ENCODE data around the gene FNDC8.
"Not testable (repeated sequence)": the region's sequence is repeated elsewhere in the genome, so short reads cannot be mapped to it uniquely, and the experiment has no call there.

The FNDC8 gene

DNA sequence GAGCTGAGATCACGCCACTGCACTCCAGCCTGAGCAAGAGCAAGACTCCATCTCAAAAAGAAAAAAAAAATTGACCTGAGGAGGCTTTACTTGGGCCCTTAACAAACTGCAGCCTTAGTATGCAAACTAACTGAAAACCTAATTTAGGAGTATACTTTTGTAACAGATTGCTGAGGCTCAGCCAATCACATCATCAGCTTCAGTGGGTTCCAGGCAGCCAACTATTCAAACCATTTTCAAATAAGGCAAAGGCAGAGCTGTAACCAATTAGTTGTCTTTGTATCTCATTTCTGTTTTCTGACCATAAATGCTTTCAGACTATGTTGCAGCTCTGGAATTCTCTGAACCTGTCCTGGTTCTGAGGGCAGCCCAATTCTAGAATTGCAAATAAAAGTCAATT is 25.7 kb upstream of the FNDC8 start:
- no peak for DNase-seq (ENCODE audit: low spot score)

- DNase-seq (ENCODE audit: low spot score): no peak
These were observed 23.6 kb upstream of the FNDC8 start for GRCh38 chr17:35097776-35098175.

DNA sequence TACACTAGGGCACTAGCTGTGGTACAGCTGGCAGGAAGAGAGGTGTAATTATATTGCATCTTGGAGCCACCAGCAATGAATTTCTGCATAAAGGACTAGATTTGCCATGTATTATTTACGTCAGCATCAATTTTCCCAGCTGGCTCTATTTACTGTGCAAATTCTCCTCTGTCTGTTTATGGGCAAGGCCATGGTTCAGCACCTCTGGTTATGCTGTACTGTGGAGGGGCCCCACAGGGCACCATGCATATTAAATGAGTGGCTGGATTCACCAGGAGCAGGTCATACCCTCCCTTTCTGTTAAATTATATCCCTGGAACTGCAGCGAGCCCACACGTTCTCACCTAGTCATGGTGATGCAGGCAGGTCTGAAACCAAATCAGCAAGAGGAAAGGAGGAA is 21.5 kb upstream of the FNDC8 start:
- no peak for DNase-seq (ENCODE audit: low spot score)

DNA sequence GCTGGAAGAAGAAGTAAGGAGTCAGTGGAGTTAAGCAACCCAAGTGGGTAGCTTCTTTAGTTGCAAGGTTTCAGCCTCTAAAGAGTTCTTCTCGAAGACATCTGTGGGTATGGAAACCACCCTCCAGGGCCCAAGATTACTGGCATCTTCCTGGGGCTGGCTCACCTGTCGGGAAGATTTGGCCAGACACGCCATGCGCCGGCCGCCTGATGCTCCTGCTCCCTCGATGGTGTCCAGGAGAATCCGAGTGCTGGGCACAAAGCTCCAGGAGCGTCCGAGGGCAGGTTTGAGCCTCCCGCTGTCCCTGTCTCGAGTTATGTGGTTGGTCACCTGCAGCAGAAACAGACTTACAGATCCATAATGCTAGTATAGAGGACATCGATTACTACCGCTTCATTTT is 20.4 kb upstream of the FNDC8 start:
- DNase-seq (ENCODE audit: low spot score): no peak

DNA sequence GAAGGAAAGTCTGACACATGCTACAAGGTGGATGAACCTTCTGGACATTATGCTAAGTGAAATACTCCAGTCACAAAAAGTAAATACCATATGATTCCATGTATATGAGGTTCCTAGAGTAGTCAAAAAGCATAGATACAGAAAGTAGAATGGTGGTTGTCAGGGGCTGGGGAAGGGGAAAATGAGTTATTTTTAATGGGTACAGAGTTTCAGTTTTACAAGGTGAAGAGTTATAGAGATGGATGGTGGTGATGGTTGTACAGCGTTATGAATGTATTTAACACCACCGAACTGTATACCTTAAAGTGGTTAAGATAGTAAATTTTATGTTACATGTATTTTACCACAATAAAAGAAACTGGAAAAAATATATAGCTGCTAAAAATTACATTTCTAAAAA is 19.7 kb upstream of the FNDC8 start:
- no peak for DNase-seq (ENCODE audit: low spot score)

GRCh38 chr17:35103271-35103670 is 18.1 kb upstream of the FNDC8 start:
- DNase-seq (ENCODE audit: low spot score): no peak

GRCh38 chr17:35104844-35105450 is 16.5 kb upstream of the FNDC8 start:
- DNase-seq (ENCODE audit: low spot score): no peak

GRCh38 chr17:35110791-35111190 is 10.6 kb upstream of the FNDC8 start:
- DNase-seq (ENCODE audit: low spot score): not testable (repeated sequence)

DNA sequence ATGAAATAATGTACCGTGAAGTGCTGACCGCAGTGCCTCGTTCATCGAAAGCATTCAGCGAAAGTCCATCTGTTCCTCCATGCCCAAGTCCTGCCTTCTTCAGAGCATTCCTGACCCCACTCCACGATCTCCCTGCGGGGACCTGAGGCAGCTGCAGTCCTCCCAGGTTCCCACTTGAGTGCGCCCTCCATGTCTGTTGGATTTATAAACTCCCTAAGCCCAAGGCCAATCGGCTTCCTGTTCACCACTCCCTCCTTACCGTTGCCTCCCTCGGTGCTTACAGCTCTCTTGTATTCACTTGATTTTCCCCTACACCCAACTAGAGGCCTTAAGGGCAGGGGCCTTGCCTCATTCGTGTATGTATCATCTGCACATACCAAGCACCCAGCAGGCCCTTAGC is 4.6 kb upstream of the FNDC8 start:
- no peak for DNase-seq (ENCODE audit: low spot score)

- DNase-seq (ENCODE audit: low spot score): peak; percentile 28
These were observed 3.4 kb upstream of the FNDC8 start for GRCh38 chr17:35117984-35118383.

DNA sequence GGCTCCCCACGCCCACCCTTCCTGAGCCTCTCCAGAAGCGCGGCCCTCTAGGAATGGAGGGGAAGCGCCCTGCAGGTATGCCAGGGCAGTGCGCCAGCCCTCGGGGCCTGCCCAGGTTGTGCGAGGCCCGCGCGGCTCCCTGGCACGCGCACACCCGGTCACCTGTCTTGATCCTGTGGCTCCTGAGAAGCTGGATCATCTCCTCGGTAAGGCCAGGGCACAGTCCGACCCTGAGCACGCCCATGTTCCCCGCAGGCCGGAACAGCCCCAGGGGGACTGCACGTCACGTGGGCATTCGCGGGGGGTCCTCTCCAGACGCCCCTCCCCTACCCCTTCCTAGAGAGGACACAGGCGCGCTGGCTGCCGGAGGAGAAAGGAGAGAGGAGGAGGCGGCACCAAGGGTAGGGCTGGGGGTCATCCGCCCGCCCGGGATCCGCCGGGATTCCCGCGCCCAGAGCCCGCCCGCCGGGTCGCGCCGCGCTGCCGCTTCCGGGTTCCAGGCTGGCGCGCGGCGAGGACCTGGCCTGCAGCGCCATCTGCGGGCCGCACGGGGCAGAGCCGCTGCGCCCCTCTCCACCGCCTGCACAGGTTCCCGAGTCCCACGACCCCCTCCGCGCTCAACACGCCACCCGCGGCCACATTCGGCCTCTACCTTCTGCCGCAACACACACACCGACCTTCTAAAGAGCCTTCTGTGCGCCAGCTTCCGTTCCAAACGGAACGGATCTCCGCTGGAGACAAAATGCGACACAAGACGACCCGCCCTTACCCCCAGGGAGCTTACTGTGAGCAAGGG is 1.8 kb upstream of the FNDC8 start, which contains the start of gene RAD51D:
TSS of gene RAD51D (minus strand) at position 491 of the 796 bp plus-strand sequence. CDS start at position 244, 247 bp downstream.
- peak; percentile 62 for DNase-seq (ENCODE audit: low spot score)

GRCh38 chr17:35127751-35128514 is 6.5 kb downstream of the FNDC8 start:
- no peak for DNase-seq (ENCODE audit: low spot score)

- no peak for DNase-seq (ENCODE audit: low spot score)
These were observed 7.9 kb downstream of the FNDC8 start for GRCh38 chr17:35129154-35129972.

DNA sequence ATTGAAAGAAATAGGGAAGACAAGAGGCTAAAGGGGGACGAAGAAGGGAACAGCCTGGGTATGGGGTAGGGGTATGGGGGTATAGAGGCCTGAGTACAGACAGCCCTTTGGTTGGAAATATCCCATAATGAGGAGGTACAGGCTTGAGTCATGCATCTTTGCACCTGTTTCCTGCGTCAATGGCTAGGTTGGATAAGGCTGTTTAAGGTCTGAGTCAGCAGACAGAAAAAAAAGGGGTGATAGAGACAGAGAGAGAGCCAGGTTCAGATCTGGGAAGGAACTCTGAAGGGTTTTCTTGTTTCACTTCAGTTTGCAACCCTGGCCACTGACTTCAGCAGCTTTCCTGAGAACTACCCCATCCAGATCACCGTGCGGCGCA is 8.5 kb downstream of the FNDC8 start:
- DNase-seq (ENCODE audit: low spot score): no peak

GRCh38 chr17:35130392-35130791 is 9.0 kb downstream of the FNDC8 start:
- DNase-seq (ENCODE audit: low spot score): no peak

DNA sequence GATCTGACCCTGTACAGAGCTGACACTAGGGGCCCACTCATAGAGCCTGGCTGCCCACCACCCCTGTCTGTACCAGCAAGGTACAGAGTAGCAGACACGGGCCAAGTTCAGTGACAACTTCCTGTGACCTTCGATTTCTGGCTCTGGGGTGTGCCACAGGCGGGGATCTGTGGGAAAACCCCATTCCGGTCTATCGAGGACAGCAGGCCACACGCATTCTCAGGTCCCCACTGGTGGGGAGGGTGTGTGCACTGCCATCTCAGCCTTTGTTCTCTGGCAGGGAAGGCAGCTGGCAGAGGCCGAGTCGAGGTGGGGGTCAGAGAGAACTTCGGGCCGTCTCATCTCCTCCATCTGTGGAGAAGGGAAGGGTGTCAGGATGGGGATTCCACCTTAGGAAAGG is 10.7 kb downstream of the FNDC8 start:
- no peak for DNase-seq (ENCODE audit: low spot score)

DNA sequence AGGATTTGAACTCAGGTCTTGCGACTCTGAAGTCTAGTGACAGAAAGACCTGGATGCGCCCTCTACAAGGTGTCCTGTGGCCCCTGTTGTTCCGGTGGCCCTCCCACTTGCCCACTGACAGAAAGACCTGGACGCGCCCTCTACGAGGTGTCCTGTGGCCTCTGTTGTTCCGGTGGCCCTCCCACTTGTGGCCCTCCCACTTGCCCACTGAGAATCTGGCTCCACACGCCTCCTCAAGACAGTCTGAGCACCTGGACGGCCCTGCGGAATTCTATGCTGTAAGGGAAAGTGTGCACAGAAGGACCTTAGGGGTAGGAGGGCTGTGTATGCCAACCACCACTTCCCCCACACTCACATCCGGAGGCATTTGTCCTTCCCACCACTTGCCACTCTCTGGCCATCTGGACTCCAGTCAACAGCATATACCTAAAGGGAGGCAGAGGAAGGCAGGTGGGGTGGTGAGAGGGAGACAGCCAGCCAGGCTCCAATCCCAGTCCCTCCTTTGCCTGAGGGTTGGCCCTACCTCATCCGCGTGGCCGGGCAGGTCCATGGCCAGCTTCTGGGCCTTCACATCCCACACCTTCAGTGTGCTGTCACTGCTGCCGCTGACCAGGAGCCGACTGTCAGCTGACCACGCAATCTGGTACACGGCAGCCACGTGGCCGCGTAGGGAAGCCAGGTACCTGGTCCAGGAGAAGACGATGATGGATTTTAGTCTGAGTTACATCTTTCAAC is 11.6 kb downstream of the FNDC8 start:
- DNase-seq (ENCODE audit: low spot score): no peak

GRCh38 chr17:35135322-35135721 is 13.9 kb downstream of the FNDC8 start:
- no peak for DNase-seq (ENCODE audit: low spot score)

DNA sequence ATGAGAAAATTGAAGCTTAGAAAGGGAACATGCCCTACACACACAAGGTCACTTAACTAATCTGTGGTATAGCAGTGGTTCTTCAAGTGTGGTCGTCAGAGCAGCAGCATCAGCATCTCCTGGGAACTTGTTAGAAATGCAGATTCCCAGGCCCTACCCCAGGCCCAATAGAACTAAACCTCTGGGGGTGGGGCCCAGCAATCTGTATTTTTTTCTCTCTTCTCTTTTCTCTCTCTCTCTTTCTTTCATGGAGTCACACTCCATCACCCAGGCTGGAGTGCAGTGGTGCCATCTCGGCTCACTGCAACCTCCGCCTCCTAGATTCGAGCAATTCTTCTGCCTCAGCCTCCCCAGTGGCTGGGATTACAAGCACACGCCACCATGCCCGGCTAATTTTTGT is 16.8 kb downstream of the FNDC8 start:
- no peak for DNase-seq (ENCODE audit: low spot score)

- DNase-seq (ENCODE audit: low spot score): peak; percentile 75
These were observed 20.5 kb downstream of the FNDC8 start, which contains the start of gene NLE1 for GRCh38 chr17:35141681-35142466. Gene NLE1 (minus strand): TSS chr17:35142303. CDS start chr17:35142275, 28 bp downstream.

DNA sequence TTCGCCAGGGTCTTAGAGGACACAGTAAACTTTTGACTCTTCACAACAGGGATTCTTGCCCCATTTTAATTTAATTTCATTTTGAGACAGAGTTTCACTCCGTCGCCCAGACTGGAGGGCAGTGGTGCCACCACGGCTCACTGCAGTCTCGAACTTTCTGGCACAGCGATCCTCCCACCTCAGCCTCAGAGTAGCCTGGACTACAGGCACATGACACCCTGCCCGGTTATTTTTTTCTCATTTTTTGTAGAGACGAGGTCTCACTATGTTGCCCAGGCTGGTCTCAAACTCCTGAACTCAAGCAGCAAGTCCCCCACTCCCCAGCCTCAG is 21.0 kb downstream of the FNDC8 start:
- DNase-seq (ENCODE audit: low spot score): no peak
